Stimulated activated CD8-positive, alpha-beta memory T cell treated with anti-CD3 and anti-CD28 coated beads, Interleukin-15, amount 100 ng/mL, for 24 hours (primary cell): Measurements from ENCODE around the gene SAPCD1.
"Not testable (repeated sequence)": the region's sequence is repeated elsewhere in the genome, so short reads cannot be mapped to it uniquely, and the experiment has no call there.

Source experiments
- DNase-seq: peaks from one replicate; pipeline ENCODE4 v3.0.0-alpha.2; 2020; ENCODE audit warnings: low read depth

SAPCD1 gene

DNA sequence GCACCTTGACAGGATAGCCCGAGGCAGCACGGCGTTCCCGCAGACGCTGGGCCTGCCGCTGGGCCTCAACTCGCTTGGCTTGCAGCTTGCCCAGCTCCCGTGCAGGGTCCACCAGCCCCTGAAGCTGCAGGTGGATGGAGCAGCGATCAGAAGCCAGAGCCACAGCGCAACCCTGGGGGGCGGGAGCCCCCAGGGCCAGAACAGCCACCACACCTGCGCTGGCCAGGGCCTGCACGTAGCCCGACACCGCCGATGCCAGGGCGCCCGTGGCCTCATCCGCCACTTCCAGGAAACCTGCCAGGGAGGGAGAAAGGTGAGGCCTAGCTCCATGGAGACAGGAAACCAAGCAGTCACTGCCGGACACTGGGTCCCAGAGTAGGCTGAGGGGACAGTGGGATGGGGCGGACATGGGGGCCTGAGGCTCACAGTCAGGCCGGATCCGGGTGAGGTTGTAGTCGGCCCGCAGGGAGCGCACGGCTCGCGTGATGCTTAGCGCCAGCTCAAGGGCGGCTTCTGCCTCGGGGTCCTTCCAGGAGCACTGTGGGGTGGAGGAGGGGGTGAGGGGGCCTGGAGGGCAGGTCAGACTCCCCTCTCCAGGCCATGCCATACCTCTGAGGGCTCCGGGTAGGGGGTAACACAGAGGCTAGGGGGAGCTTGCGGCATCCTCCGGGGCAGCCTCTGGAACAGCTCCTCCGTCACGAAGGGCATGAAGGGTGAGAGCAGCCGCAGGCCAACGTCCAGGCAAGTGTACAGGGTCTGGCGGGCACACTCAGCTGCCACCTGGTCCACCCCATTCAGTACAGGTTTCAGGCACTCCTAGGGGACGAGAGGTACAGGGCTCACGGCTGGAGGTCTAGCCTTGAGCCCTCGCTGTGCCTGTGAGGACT, 16.8 kb downstream of the SAPCD1 start:
- no peak for DNase-seq

DNA sequence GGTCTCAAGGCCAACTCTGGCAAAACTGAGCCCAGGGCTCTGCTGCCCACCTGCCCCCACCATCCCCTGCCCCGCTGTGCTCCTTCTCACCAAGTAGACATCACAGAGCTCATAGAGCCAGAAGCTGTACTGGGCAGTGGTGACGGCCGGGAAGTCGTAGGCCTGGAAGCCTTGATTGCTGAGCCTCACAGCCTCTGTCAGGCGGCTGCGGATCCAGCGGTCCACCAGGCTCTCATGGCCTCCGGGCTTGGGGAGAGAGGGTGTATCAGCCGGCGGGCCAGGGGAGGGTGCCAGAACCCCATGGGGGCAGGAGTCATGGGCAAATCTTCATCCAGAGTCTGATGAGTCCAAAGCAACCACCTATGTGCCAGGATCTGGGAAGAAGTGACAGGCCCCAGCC, 17.5 kb downstream of the SAPCD1 start:
- DNase-seq: no peak

DNA sequence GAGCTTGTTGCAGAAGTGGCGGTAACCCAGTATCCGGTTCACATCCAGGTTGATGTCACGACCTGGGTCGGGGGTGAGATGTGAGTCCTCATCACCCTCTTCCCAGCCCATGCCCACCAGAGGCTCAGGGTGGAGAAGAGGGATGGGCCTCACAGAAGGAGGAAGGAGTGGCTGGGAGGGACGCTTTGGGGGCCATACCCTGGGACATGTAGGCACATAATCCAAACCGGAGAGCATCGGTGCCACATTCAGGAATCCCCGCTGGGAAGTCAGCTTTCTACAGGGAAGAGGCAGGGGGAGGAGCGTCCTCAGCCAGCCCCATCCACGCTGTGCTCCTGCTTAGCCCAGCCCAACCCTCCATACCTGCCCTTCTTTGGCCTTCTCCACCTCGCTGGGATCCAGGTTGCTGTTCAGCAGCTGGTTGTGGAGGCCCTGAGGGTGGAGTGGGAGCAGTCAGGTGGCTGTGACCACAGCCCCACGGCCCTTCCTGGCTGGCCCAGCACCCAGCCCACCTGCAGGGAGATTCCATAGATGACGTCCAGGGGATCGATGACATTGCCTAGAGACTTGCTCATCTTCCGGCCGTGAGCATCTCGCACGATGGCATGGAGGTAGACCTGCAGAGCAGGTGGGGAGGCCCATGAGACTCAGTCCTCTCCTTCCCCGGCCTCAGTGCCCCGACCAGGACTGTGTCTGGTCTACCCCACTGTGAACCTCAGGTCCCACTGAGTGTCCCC, 18.2 kb downstream of the SAPCD1 start:
- no peak for DNase-seq

DNA sequence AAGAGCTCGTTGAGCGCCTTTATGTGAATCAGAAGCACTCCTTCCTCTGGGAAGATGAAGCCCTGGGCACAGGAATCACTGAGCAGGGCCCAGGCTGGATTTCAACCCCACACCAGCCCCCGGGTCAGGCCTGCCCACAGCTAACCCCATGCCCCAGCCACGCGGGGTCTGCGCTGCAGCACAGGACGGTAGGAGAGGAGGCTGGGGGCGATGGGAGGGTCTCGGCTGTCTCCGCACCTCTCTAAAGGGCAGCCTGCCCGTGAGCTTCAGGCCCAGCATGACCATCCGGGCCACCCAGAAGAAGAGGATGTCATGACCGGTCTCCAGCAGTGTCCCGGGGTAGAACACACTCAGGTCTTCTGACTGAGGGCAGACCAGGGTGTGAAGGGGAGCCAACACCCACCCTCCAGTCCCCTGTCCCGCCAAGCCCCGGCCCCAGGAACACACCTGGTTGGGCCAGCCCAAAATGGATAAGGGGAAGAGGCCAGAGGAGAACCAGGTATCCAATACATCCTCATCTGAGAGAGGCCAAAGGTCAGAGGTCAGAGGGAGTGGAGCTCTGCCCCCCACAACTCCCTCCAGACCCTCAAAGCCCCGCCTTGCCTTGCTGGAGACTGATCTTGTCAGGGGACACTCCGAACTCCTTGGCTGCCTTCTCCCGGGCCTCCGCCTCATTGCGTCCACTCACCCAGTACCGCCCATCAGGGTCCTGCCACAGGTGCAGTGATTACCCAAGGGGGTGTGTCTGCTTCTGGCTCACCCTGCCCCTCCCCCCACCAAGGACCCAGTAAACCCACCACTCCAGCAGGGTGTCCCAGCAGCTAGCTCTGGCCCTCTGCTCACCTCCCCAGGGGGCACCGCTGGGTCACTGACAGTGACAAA, 19.0 kb downstream of the SAPCD1 start:
- no peak for DNase-seq

DNA sequence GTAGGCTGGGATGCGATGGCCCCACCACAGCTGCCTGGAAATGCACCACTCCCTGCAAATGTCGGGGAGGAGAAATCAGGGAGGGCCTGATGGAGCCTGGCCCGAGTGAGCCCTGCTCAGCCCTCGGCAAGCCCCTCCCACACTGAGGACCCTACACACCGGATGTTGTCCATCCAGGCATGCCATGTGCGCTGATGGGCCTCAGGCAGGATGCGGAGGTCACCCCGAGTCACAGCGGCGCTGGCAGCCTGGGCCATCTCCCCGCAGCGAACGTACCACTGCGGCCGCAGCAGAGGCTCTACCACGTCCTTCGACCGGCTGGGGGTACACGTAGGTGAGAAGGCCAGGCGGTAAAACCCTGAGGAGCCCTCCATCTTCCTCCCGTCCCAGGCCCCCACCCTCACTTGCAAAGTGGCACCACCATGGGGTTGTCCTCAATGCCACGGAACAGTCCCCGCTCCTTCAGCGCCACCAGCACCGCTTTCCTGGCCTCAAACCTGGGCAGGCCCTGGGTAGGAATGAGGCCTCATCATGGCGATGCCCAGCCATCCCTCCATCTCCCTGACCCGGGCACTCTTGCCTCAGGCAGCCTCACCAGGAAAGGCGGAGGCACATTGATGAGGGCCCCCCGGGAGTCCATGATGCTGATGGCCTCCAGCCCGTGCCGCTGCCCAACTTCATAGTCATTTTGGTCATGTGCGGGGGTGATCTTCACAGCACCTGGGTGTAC, 19.8 kb downstream of the SAPCD1 start:
- no peak for DNase-seq

DNA sequence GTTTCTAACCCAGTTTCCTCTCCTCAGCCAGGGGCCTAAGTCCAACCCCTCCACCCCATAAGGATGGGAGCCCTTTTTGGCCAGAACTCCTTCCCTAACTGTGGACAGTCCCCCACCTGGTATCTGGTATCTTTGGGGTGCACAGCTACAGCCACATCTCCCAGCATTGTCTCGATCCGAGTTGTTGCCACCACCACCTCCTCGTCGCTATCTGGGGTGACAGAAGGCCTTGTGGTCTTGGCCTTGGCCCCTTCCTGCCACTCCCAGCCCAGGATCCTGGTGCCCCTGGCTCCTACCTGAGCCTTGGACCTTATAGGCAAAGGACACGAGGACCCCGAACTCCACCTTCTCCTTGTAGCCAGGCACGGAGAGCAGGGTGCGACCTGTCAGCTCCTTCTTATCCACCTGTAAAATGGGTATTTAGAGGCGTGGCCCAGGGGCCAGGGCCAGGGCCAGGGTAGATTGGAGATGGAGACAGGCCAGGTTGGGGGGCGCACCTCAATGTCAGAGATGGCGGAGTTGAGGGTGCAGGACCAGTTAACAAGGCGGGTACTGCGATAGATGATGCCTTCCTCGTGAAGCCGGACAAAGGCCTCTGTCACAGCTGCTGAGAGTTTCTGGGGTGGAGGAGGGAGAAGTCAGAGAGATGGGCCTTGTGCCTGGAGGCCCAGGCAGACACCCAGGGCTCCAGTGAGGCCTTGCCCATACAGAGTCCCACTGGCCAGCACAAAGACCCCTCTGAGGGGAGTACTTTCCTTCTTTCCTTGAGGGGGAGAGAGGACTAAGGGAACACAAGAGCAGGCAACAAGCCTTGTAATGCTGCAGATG, 21.9 kb downstream of the SAPCD1 start:
- DNase-seq: no peak

DNA sequence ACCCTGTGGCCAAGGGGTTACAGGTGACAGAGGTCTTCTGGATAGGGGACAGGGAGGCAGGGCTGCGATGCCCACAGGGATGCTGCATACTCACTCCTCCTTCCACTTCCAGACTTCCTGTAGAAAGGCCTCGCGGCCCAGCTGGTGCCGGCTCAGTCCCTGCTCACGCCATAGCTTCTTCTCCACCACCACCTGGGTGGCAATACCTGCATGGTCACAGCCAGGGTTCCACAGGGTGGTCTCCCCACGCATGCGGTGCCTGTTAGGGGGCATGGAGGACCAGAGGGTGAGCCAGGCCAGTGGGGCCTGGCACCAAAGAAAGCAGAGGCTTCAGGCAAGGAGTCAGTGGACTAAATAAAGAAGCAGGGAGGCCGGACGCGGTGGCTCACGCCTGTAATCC, 23.0 kb downstream of the SAPCD1 start:
- no peak for DNase-seq

DNA sequence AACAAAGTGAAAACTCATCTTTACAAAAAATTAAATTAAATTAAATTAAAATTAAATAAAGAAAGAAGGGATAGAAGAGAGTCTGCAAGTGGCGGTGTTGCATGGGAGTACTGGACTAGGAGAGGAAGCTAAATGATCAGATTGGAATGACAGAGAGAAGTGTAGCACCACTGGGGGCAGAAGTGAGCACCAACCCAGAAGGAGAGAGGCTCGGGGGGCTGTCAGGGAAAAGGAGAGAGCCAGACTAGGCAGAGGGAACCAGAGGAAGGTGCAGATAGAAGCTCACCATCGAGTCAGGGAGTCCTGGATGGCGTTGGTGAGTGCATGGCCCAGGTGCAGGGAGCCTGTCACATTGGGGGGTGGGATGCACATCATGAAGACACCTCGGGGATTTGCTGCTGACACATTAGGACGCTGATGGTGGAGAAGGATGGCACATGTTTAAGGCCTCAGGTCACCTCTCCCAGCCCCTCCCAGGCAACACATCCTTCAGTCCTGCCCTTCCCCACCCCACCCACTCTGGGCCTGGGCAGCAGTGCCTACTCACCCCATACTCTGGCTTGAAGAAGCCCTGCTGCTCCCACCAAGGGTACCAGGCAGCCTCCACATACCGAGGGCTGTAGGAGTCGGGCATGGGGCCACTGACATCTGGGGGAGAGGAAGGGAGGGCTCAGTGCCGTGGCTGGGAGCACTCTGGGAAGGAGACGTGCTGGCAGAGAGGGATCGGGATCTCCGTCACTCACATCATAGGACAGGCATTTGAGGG, 29.1 kb downstream of the SAPCD1 start:
- DNase-seq: no peak

DNA sequence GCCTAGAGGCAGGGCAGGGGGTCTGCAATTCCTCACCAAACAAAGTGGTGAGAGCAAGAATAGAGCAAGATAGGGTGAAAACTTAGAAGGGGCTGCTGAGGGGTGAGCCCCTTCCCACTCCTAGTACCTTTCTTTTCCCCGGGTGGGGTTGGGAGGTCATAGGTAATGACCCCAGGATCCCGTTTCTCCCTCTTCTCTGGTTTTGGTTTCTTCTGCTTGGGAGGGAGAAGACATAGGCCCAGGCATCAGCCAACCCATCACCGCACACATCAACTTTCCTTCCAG, 29.6 kb downstream of the SAPCD1 start:
- DNase-seq: no peak

DNA sequence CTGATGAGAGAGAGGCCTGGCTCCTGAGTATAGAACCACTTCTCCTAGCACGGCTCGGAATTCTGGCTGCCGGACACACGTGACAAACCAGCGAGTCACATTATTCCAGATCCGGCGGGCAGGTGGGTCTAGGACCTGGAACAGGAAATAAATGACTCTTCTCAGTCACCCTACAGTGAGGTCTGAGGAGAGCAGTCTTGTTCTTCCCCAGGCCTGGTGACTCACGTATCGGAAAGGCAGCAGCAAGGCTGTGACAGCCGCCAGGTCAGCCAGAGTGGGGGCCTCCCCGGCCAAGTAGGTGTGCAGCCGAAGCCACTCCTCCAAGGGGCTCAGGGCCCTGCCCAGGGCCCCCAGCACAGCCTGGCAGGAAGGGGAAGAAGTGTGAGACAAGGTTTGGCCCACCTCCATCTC, 30.3 kb downstream of the SAPCD1 start:
- DNase-seq: no peak

DNA sequence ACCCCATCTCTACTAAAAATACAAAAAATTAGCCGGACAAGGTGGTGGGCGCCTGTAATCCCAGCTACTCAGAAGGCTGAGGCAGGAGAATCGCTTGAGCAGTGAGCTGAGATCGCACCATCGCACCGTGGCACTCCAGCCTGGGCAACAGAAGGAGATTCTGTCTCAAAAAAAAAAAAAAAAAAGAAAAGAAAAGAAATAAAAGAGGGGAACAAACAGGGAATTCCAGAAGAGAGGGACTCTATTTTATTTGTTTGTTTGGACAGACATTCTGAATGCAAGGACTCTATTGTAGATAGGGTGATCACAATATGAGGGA, 31.4 kb downstream of the SAPCD1 start:
- not testable (repeated sequence) for DNase-seq

DNA sequence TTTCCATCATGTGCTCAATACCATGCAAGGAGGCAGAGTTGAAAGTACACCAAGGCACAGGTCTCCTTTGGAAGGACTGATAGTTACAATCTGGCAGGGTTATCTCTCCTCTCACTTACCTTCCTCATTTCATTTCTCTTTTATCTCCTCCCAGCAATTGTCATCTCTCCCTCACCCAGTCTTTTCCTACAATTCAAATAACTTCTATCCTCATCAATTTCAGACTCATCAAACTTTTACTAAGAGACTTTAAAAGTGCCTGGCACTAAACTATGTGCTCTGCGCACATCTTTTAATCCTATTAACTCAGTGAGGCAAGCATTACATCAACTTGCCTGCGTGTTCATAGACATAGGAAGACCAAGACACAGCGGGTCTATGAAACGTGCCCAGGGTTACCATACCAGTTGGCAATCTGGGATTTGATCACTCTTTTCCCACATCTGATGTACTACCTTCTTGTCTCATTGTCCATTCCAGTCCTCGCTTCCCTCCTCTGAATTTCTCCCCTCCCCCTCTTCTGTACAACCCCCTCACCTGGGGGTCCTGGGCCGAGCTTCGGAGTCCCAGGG, 31.9 kb downstream of the SAPCD1 start:
- no peak for DNase-seq

DNA sequence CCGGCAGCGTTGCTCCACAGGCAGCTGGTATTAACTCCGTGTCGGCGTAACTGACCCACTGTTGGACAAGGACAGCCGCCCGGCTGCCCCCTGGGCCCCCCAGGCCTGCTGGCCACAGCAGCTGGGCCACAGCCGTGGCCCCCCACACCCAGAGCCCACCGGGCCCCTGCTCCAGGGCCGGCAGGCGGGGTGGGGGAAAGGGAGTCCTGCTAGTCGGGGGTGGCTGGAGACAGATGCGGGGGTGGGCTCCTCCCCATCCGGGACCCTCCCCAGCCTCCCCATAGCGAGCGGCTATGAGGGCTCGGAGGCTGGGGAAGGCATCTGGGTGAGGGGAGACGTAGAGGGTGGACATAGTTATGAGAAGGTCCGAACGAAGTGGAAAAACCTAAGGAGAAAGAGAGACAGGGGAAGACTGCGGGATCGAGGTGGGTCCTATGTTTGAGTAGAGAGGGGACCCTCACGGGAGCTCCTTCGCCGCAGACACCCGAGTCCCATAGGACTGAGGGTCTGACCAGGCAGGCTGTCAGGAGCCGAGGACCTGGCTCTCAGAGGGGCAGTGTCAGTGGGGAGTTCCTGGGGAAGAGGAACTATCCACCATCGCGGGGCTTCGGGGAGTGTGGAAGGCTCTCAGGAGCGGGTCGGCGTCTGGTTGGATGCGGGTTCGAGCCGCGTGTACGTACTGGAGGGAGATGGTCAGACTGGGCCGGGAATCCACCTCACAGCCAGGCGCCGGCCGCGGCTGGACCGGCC, 32.6 kb downstream of the SAPCD1 start:
- no peak for DNase-seq

DNA sequence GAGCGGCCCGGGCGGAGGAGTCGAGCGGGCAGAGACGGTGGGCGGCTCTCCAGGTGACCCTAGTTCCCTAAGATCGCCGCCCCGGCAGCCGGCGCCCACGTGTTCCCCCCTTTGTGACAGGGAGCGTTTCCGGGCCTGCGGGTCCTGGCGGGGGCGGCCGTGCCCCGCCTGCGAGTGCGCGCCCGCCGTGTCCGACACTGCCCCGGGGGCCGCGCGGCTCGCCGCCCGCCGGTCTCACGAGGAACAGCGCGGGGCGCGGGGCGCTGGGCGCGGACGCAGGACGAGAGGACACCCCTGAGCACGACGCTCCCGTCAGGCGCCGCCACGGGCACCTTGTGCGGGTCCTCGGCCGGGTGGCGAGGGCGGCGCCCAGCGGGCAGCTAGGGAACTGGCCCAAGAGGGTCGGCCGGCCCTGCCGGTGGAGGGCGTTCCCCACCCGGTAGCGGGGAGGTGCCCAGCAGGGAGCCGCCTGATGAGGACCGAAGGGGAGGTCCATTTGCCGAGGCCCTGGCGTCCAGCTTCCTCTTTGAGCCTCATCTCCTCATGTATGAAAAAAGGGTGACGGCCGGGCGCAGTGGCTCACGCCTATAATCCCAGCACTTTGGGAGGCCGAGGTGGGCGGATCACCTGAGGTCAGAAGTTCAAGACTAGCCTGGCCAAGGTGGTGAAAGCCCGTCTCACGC, 33.3 kb downstream of the SAPCD1 start, which contains the start of gene VARS1:
Gene VARS1, minus strand, starts transcription at position 137 of the 683 bp plus-strand sequence. CDS start 535 bp downstream, outside the sequence.
- peak; percentile 55 for DNase-seq

DNA sequence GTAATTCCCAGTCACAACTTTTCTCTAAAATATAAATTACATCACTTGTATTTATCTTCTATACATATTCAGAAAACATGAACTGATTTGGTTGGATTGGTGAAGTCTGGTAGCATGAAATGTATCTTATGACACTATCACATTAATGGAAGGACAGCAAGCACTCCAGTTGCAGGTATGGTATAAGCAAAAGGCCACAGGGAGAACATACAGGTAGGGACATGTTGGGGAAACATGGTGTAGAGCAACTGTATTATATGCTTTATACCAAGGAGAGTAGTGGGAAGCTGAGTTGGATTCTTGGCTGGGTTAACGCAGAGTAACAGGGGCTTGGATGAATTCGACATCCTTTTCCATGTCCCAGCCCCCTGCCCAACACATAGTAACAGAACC, 34.5 kb downstream of the SAPCD1 start:
- no peak for DNase-seq

DNA sequence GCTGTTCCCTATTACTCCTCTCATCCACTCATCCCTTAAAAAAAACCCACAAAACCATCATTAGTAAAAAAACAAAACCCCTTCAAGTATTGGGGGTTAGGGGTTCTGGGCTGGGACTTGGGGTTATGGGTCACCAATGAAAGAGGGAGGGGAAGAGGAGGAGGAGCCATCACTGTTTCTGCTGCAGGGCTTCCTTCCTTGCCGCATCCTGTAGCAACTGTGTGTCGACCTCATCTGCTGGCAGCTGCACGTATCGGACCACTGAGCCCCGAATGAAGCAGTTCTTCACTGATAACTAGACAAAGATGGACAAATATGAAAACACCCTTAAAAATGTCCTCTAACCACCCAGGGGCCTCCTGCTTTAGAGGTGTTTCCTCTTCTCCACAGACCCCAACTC, 35.1 kb downstream of the SAPCD1 start:
- no peak for DNase-seq

DNA sequence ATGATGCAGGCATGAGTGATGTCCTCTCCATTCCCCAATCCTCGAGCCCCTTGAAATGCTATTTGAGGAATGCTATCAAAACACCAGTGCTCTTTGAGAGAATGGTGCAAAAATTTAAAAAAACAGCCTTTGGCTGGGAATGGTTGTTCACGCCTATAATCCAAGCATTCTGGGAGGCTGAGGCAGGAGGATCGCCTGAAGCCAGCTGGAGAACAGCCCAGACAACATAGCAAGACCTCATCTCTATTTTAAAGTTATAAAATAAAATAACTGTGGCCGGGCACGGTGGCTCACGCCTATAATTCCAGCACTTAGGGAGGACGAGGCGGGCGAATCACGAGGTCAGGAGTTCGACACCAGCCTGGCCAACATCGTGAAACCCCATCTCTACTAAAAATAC, 37.3 kb downstream of the SAPCD1 start:
- no peak for DNase-seq
